Spinal cord (tissue), 4 donors: ENCODE measurements around the gene KRTAP21-2. TPM values are rescaled to one million over a fixed set of nuclear protein-coding genes. Genes with fewer than 3 reads are reported as not detected.

Experiments used
- polyA plus RNA-seq, 2 donors: library from polyadenylated mRNA; unstranded; fragments of 120-200 nt; gene quantifications; one replicate each; pipeline ENCODE4 v1.2.1, GENCODE V29; 2013; ENCODE audit not compliant: insufficient read length in 2 of 2
- small RNA-seq: library from RNA; depleted of rRNA; stranded (forward); fragments of <200 nt; gene quantifications from one replicate; pipeline ENCODE3, GENCODE V24; 2014; ENCODE audit warnings: low replicate concordance
- total RNA-seq, 2 donors: library from RNA; depleted of rRNA in 1 of 2; stranded (reverse); fragments of 120-200 nt in 1 of 2; fragments of >200 nt in 1 of 2; gene quantifications; one replicate each; pipeline versions ENCODE4 v1.2.3 to v1.2.4, GENCODE V29; 2013 to 2014

The KRTAP21-2 gene
- total and polyA plus RNA-seq, 4 donors: not detected

Small RNAs within 50 kb of the gene (small RNA-seq; reads per million reads assigned to genes)
- not detected for gene AP000244.1
- gene KRTAP21-3: not detected

Other genes with a start within 250 kb of the KRTAP21-2 start
- not detected for gene KRTAP19-5, start 245.1 kb downstream of the KRTAP21-2 start, total RNA-seq
- not detected for gene KRTAP19-5, start 245.1 kb downstream of the KRTAP21-2 start, polyA plus RNA-seq
- gene KRTAP19-6, start 205.4 kb downstream of the KRTAP21-2 start, total RNA-seq: not detected
- gene KRTAP19-6, start 205.4 kb downstream of the KRTAP21-2 start, polyA plus RNA-seq: not detected
- gene KRTAP19-7, start 185.9 kb downstream of the KRTAP21-2 start, total RNA-seq: not detected
- not detected for gene KRTAP19-7, start 185.9 kb downstream of the KRTAP21-2 start, polyA plus RNA-seq
- not detected for gene KRTAP22-2, start 156.9 kb downstream of the KRTAP21-2 start, total RNA-seq
- not detected for gene KRTAP22-2, start 156.9 kb downstream of the KRTAP21-2 start, polyA plus RNA-seq
- gene KRTAP6-3, start 154.8 kb downstream of the KRTAP21-2 start, total RNA-seq: not detected
- not detected for gene KRTAP6-3, start 154.8 kb downstream of the KRTAP21-2 start, polyA plus RNA-seq
- gene KRTAP6-2, start 148.4 kb downstream of the KRTAP21-2 start, total RNA-seq: not detected
- not detected for gene KRTAP6-2, start 148.4 kb downstream of the KRTAP21-2 start, polyA plus RNA-seq
- gene KRTAP22-1, start 146.2 kb downstream of the KRTAP21-2 start, total RNA-seq: not detected
- gene KRTAP22-1, start 146.2 kb downstream of the KRTAP21-2 start, polyA plus RNA-seq: not detected
- gene KRTAP6-1, start 133.3 kb downstream of the KRTAP21-2 start, total RNA-seq: not detected
- not detected for gene KRTAP6-1, start 133.3 kb downstream of the KRTAP21-2 start, polyA plus RNA-seq
- gene KRTAP20-1, start 130.8 kb downstream of the KRTAP21-2 start, total RNA-seq: not detected
- gene KRTAP20-1, start 130.8 kb downstream of the KRTAP21-2 start, polyA plus RNA-seq: not detected
- not detected for gene KRTAP20-4, start 126.6 kb downstream of the KRTAP21-2 start, total RNA-seq
- not detected for gene KRTAP20-4, start 126.6 kb downstream of the KRTAP21-2 start, polyA plus RNA-seq
- not detected for gene KRTAP20-2, start 112.1 kb downstream of the KRTAP21-2 start, total RNA-seq
- not detected for gene KRTAP20-2, start 112.1 kb downstream of the KRTAP21-2 start, polyA plus RNA-seq
- not detected for gene KRTAP20-3, start 104.4 kb downstream of the KRTAP21-2 start, total RNA-seq
- gene KRTAP20-3, start 104.4 kb downstream of the KRTAP21-2 start, polyA plus RNA-seq: not detected
- not detected for gene KRTAP21-3, start 28.5 kb downstream of the KRTAP21-2 start, total RNA-seq
- gene KRTAP21-3, start 28.5 kb downstream of the KRTAP21-2 start, polyA plus RNA-seq: not detected
- not detected for gene KRTAP21-1, start 8.2 kb upstream of the KRTAP21-2 start, total RNA-seq
- not detected for gene KRTAP21-1, start 8.2 kb upstream of the KRTAP21-2 start, polyA plus RNA-seq
- gene KRTAP8-1, start 66.0 kb upstream of the KRTAP21-2 start, total RNA-seq: not detected
- not detected for gene KRTAP8-1, start 66.0 kb upstream of the KRTAP21-2 start, polyA plus RNA-seq
- gene KRTAP7-1, start 82.5 kb upstream of the KRTAP21-2 start, total RNA-seq: not detected
- gene KRTAP7-1, start 82.5 kb upstream of the KRTAP21-2 start, polyA plus RNA-seq: not detected
- not detected for gene KRTAP11-1, start 134.3 kb upstream of the KRTAP21-2 start, total RNA-seq
- gene KRTAP11-1, start 134.3 kb upstream of the KRTAP21-2 start, polyA plus RNA-seq: not detected